Activated CD8-positive, alpha-beta memory T cell treated with anti-CD3 and anti-CD28 coated beads for 36 hours (primary cell): ENCODE measurements around the gene FNDC1. TPM values are rescaled to one million over a fixed set of nuclear protein-coding genes. Genes with fewer than 3 reads are reported as not detected.

Experiments
- CTCF ChIA-PET: fragments of 350-600 bp; sonication (Branson Sonifier 250); formaldehyde crosslinking; loops from one replicate; lab custom pipeline; 2021; ENCODE audit warnings: antibody characterized with exemption; lab: Charles Lee
- POLR2A ChIA-PET: fragments of 350-600 bp; sonication (Branson Sonifier 250); formaldehyde crosslinking; loops from one replicate; lab custom pipeline; 2021; ENCODE audit warnings: antibody characterized with exemption; lab: Charles Lee
- total RNA-seq, 2 experiments: library from RNA; stranded (reverse); gene quantifications; one replicate each; pipeline ENCODE4 v1.2.3, GENCODE V29; 2021

Gene FNDC1
- total RNA-seq, 2 experiments from 2014 or later = not detected

GRCh38 chr6:159193923-159194322 is 24.7 kb downstream of the FNDC1 start:
- CTCF ChIA-PET = no interaction called here
- POLR2A ChIA-PET = no interaction called here

GRCh38 chr6:159194421-159194820 is 25.2 kb downstream of the FNDC1 start:
- POLR2A ChIA-PET = no interaction called here
- CTCF ChIA-PET = no interaction called here

- ChIA-PET POLR2A (no interaction called here), CTCF (no interaction called here)
Measured at GRCh38 chr6:159196430-159196975, 27.3 kb downstream of the FNDC1 start.

GRCh38 chr6:159197251-159197650 is 28.1 kb downstream of the FNDC1 start:
- POLR2A ChIA-PET = no interaction called here
- CTCF ChIA-PET = no interaction called here

- CTCF ChIA-PET = no interaction called here
- POLR2A ChIA-PET = no interaction called here
Measured at GRCh38 chr6:159201336-159201735, 32.1 kb downstream of the FNDC1 start.

- CTCF ChIA-PET = no interaction called here
- POLR2A ChIA-PET = no interaction called here
Measured at GRCh38 chr6:159203304-159204005, 34.3 kb downstream of the FNDC1 start.

- CTCF ChIA-PET = no interaction called here
Measured at GRCh38 chr6:159204605-159205004, 35.4 kb downstream of the FNDC1 start.

GRCh38 chr6:159212028-159212427 is 42.8 kb downstream of the FNDC1 start:
- ChIA-PET CTCF (no interaction called here), POLR2A (no interaction called here)

More at GRCh38 chr6:159204605-159205004, 35.4 kb downstream of the FNDC1 start:
- POLR2A ChIA-PET = interaction anchor here (0.5 kb wide), 1 partner anchor 1530 kb away, joined by 4 read pairs; no protein-coding TSS in a partner anchor

GRCh38 chr6:159212525-159213280 is 43.5 kb downstream of the FNDC1 start:
- POLR2A ChIA-PET = no interaction called here
- CTCF ChIA-PET = no interaction called here

GRCh38 chr6:159213405-159213804 is 44.2 kb downstream of the FNDC1 start:
- ChIA-PET CTCF (no interaction called here), POLR2A (no interaction called here)

- POLR2A ChIA-PET = no interaction called here
- CTCF ChIA-PET = no interaction called here
Measured at GRCh38 chr6:159214281-159214680, 45.1 kb downstream of the FNDC1 start.

GRCh38 chr6:159217595-159218275 is 48.5 kb downstream of the FNDC1 start:
- ChIA-PET CTCF (interaction anchor here (0.8 kb wide), 2 partner anchors 35 to 37 kb away, joined by 3 read pairs; no protein-coding TSS in a partner anchor), POLR2A (no interaction called here)

- ChIA-PET POLR2A (no interaction called here), CTCF (no interaction called here)
Measured at GRCh38 chr6:159220093-159220492, 50.9 kb downstream of the FNDC1 start.

GRCh38 chr6:159221486-159222170 is 52.4 kb downstream of the FNDC1 start:
- ChIA-PET CTCF (no interaction called here), POLR2A (no interaction called here)

- ChIA-PET CTCF (no interaction called here), POLR2A (no interaction called here)
Measured at GRCh38 chr6:159224452-159224851, 55.3 kb downstream of the FNDC1 start.

- ChIA-PET POLR2A (no interaction called here), CTCF (no interaction called here)
Measured at GRCh38 chr6:159229651-159230051, 60.5 kb downstream of the FNDC1 start.

GRCh38 chr6:159232106-159232645 is 63.0 kb downstream of the FNDC1 start:
- ChIA-PET POLR2A (no interaction called here), CTCF (no interaction called here)

GRCh38 chr6:159232751-159233150 is 63.6 kb downstream of the FNDC1 start:
- ChIA-PET CTCF (no interaction called here), POLR2A (no interaction called here)

- ChIA-PET POLR2A (no interaction called here), CTCF (no interaction called here)
Measured at GRCh38 chr6:159233365-159234101, 64.3 kb downstream of the FNDC1 start.
